A673 (cell line): ENCODE results near the gene MYRF.

Experiments used
- CTCF ChIP-seq: fragments of 300-800, 200-600 bp; sonication (generic); conservative IDR thresholded peaks from 2 replicates; pipeline ENCODE4 v1.5.1; 2017; ENCODE audit warnings: low read depth, mild to moderate bottlenecking, antibody characterized with exemption, low read length, moderate library complexity, mixed read lengths
- EZH2 ChIP-seq: fragments of 200-600 bp; sonication (generic); IDR thresholded peaks from 2 replicates; pipeline ENCODE4 v1.6.1; 2017; ENCODE audit warnings: borderline replicate concordance, low read depth, mild to moderate bottlenecking, mixed read lengths, antibody characterized with exemption, low read length; ENCODE audit not compliant: poor library complexity, severe bottlenecking

- no peak for TF ChIP-seq CTCF
- no peak for TF ChIP-seq EZH2
Measured at GRCh38 chr11:61762223-61762615, 9.8 kb downstream of the MYRF start.
